ENCODE measurements around the gene NAA60. TPM values are rescaled to one million over a fixed set of nuclear protein-coding genes. Genes with fewer than 3 reads are reported as not detected.
A peak's percentile ranks its signal among the peaks of the same experiment; 100 is the strongest.
"Not testable (repeated sequence)": the region's sequence is repeated elsewhere in the genome, so short reads cannot be mapped to it uniquely, and the experiment has no call there.

NAA60 gene
- total RNA-seq, 2 experiments from 2014 or later: 54.0 to 54.6 TPM

GRCh38 chr16:3513892-3514583 lies 70.6 kb downstream of the NAA60 start:
- H3K9me3 Mint-ChIP-seq: no peaks in the 10 kb centered on the region
- ATAC-seq (ENCODE audit: low read depth) (no peak), DNase-seq (no peak)
- H3K27ac Mint-ChIP-seq: peak overlapping the region; percentile 43
- peaks cover 18% of the 10 kb centered on the region for H3K36me3 Mint-ChIP-seq
- H3K4me1 Mint-ChIP-seq: peaks cover 22% of the 10 kb centered on the region
- POLR2A ChIA-PET: interaction anchor here (0.6 to 1.1 kb wide), 2 partner anchors 23 to 63 kb away, joined by 3 read pairs; no protein-coding TSS in a partner anchor
- H3K4me3 Mint-ChIP-seq: no peak overlapping the region
- no peaks in the 10 kb centered on the region for H3K27me3 Mint-ChIP-seq

- peaks cover 20% of the 10 kb centered on the region for H3K4me1 Mint-ChIP-seq
- H3K4me3 Mint-ChIP-seq: no peak overlapping the region
- ATAC-seq (ENCODE audit: low read depth) (no peak), DNase-seq (no peak)
- POLR2A ChIA-PET: interaction anchor here (0.6 to 1.1 kb wide), 2 partner anchors 22 to 62 kb away, joined by 3 read pairs; no protein-coding TSS in a partner anchor
- no peaks in the 10 kb centered on the region for H3K9me3 Mint-ChIP-seq
- no peak overlapping the region for H3K27ac Mint-ChIP-seq
- no peaks in the 10 kb centered on the region for H3K27me3 Mint-ChIP-seq
- peaks cover 22% of the 10 kb centered on the region for H3K36me3 Mint-ChIP-seq
These were observed 71.1 kb downstream of the NAA60 start for GRCh38 chr16:3514621-3515020.

GRCh38 chr16:3515897-3516296 lies 72.4 kb downstream of the NAA60 start:
- no peak for ATAC-seq (ENCODE audit: low read depth)
- POLR2A ChIA-PET: no interaction called here
- Mint-ChIP-seq H3K4me3 (no peak overlapping the region), H3K9me3 (no peaks in the 10 kb centered on the region), H3K36me3 (peaks cover 23% of the 10 kb centered on the region), H3K27me3 (no peaks in the 10 kb centered on the region), H3K4me1 (peaks cover 16% of the 10 kb centered on the region), H3K27ac (no peak overlapping the region)
- DNase-seq: no peak

GRCh38 chr16:3518292-3518985 lies 75.0 kb downstream of the NAA60 start:
- H3K27me3 Mint-ChIP-seq: no peaks in the 10 kb centered on the region
- ATAC-seq (ENCODE audit: low read depth) (no peak), DNase-seq (no peak)
- no peaks in the 10 kb centered on the region for H3K9me3 Mint-ChIP-seq
- H3K4me3 Mint-ChIP-seq: no peak overlapping the region
- H3K36me3 Mint-ChIP-seq: peaks cover 18% of the 10 kb centered on the region
- H3K4me1 Mint-ChIP-seq: peaks cover 10% of the 10 kb centered on the region
- POLR2A ChIA-PET: interaction anchor here (0.6 kb wide), 1 partner anchor 49 kb away, joined by 3 read pairs; no protein-coding TSS in a partner anchor
- H3K27ac Mint-ChIP-seq: no peak overlapping the region

GRCh38 chr16:3518986-3519348 lies 75.5 kb downstream of the NAA60 start:
- H3K9me3 Mint-ChIP-seq: no peaks in the 10 kb centered on the region
- DNase-seq (no peak), ATAC-seq (ENCODE audit: low read depth) (no peak)
- peaks cover 15% of the 10 kb centered on the region for H3K36me3 Mint-ChIP-seq
- H3K4me3 Mint-ChIP-seq: no peak overlapping the region
- peaks cover 7% of the 10 kb centered on the region for H3K4me1 Mint-ChIP-seq
- H3K27me3 Mint-ChIP-seq: no peaks in the 10 kb centered on the region
- no peak overlapping the region for H3K27ac Mint-ChIP-seq
- POLR2A ChIA-PET: interaction anchor here (0.6 kb wide), 1 partner anchor 49 kb away, joined by 3 read pairs; no protein-coding TSS in a partner anchor

GRCh38 chr16:3519581-3519980 lies 76.1 kb downstream of the NAA60 start:
- Mint-ChIP-seq H3K4me1 (peaks cover 7% of the 10 kb centered on the region), H3K9me3 (no peaks in the 10 kb centered on the region), H3K27me3 (no peaks in the 10 kb centered on the region), H3K4me3 (no peak overlapping the region), H3K36me3 (peaks cover 15% of the 10 kb centered on the region), H3K27ac (no peak overlapping the region)
- POLR2A ChIA-PET: no interaction called here
- DNase-seq: no peak
- ATAC-seq (ENCODE audit: low read depth): no peak

- H3K27ac Mint-ChIP-seq: no peak overlapping the region
- POLR2A ChIA-PET: no interaction called here
- no peak overlapping the region for H3K4me3 Mint-ChIP-seq
- no peak for DNase-seq
- H3K27me3 Mint-ChIP-seq: no peaks in the 10 kb centered on the region
- H3K36me3 Mint-ChIP-seq: peaks cover 19% of the 10 kb centered on the region
- ATAC-seq (ENCODE audit: low read depth): no peak
- peaks cover 7% of the 10 kb centered on the region for H3K4me1 Mint-ChIP-seq
- H3K9me3 Mint-ChIP-seq: no peaks in the 10 kb centered on the region
These were observed 76.9 kb downstream of the NAA60 start for GRCh38 chr16:3520413-3520812.

GRCh38 chr16:3520841-3521240 lies 77.4 kb downstream of the NAA60 start:
- peaks cover 7% of the 10 kb centered on the region for H3K4me1 Mint-ChIP-seq
- no peak for ATAC-seq (ENCODE audit: low read depth)
- POLR2A ChIA-PET: no interaction called here
- no peak overlapping the region for H3K4me3 Mint-ChIP-seq
- H3K9me3 Mint-ChIP-seq: no peaks in the 10 kb centered on the region
- peaks cover 20% of the 10 kb centered on the region for H3K36me3 Mint-ChIP-seq
- no peak for DNase-seq
- H3K27ac Mint-ChIP-seq: no peak overlapping the region
- no peaks in the 10 kb centered on the region for H3K27me3 Mint-ChIP-seq

- H3K36me3 Mint-ChIP-seq: peaks cover 18% of the 10 kb centered on the region
- no peak for ATAC-seq (ENCODE audit: low read depth)
- no peak for DNase-seq
- no peaks in the 10 kb centered on the region for H3K27me3 Mint-ChIP-seq
- peaks cover 8% of the 10 kb centered on the region for H3K4me1 Mint-ChIP-seq
- no peak overlapping the region for H3K27ac Mint-ChIP-seq
- H3K9me3 Mint-ChIP-seq: no peaks in the 10 kb centered on the region
- H3K4me3 Mint-ChIP-seq: no peak overlapping the region
- POLR2A ChIA-PET: no interaction called here
These were observed 79.8 kb downstream of the NAA60 start for GRCh38 chr16:3523281-3523680.

GRCh38 chr16:3525951-3526350 lies 82.5 kb downstream of the NAA60 start:
- H3K27ac Mint-ChIP-seq: no peak overlapping the region
- POLR2A ChIA-PET: interaction anchor here (1.1 to 1.3 kb wide), 2 partner anchors 86 to 243 kb away, joined by 3 read pairs; partner anchors contain the start of genes SLX4 and ZNF263
- H3K4me3 Mint-ChIP-seq: no peak overlapping the region
- H3K4me1 Mint-ChIP-seq: peaks cover 3% of the 10 kb centered on the region
- no peaks in the 10 kb centered on the region for H3K27me3 Mint-ChIP-seq
- ATAC-seq (ENCODE audit: low read depth) (no peak), DNase-seq (no peak)
- H3K36me3 Mint-ChIP-seq: peaks cover 14% of the 10 kb centered on the region
- no peaks in the 10 kb centered on the region for H3K9me3 Mint-ChIP-seq

- H3K4me3 Mint-ChIP-seq; ATAC-seq (ENCODE audit: low read depth); H3K27ac Mint-ChIP-seq; POLR2A ChIA-PET; H3K27me3 Mint-ChIP-seq; H3K9me3 Mint-ChIP-seq; H3K4me1 Mint-ChIP-seq: not testable (repeated sequence)
- DNase-seq: peak; percentile 57
- peaks cover 13% of the 10 kb centered on the region for H3K36me3 Mint-ChIP-seq
These were observed 83.8 kb downstream of the NAA60 start for GRCh38 chr16:3527216-3527829.

GRCh38 chr16:3528406-3528805 lies 84.9 kb downstream of the NAA60 start:
- peaks cover 15% of the 10 kb centered on the region for H3K36me3 Mint-ChIP-seq
- H3K27ac Mint-ChIP-seq: peak overlapping the region; percentile 22
- no peak for ATAC-seq (ENCODE audit: low read depth)
- no peaks in the 10 kb centered on the region for H3K27me3 Mint-ChIP-seq
- no peak for DNase-seq
- H3K4me1 Mint-ChIP-seq: peaks cover 3% of the 10 kb centered on the region
- no peak overlapping the region for H3K4me3 Mint-ChIP-seq
- H3K9me3 Mint-ChIP-seq: no peaks in the 10 kb centered on the region
- POLR2A ChIA-PET: no interaction called here

GRCh38 chr16:3529175-3529574 lies 85.7 kb downstream of the NAA60 start:
- Mint-ChIP-seq H3K4me3 (no peak overlapping the region), H3K9me3 (no peaks in the 10 kb centered on the region), H3K27me3 (no peaks in the 10 kb centered on the region), H3K4me1 (peaks cover 3% of the 10 kb centered on the region), H3K27ac (no peak overlapping the region), H3K36me3 (peaks cover 16% of the 10 kb centered on the region)
- DNase-seq (no peak), ATAC-seq (ENCODE audit: low read depth) (no peak)
- POLR2A ChIA-PET: no interaction called here
